GM18867 (cell line): ENCODE measurements around the gene HHAT.

ENCODE experiments used
- ATAC-seq: cut with Tn5 transposase; IDR thresholded peaks from one replicate; pipeline ENCODE4 v1.9.1; 2021; ENCODE audit warnings: mild to moderate bottlenecking, moderate library complexity; ENCODE audit not compliant: unreplicated experiment

The HHAT gene

DNA sequence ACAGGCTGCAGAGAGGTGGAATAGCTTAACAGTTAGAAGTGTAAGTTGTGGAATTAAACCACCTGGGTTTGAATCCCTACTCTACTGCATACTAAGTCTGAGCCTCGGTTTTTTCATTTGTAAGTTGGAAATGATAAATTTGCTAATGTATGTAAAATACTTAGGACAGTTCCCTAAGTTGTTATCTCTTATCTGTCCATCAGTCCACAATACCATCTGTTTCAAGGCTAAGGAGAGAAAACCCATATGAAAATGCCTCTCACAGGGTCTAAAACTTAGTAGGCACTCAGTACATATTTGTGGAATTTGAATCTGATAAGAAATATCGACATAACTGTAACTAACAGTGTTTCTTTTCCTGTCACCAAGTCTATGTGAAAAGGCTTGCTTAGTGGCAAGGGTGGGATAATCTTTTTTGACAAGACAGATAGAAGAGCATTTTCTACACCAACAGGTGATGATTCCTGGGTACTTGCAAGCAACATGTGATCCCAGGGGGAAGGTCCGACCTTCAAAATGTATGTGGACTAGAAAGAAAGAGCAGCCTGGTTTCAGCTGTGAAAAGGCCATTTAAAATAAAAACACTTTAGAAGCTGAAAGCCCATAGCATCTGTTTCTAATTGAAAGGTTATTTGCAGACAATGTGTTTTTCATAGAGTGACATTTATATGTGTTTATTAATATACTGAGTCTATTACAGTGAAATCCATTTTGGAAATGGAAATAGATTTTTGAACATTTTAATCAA is 202.9 kb downstream of the HHAT start:
- no peak for ATAC-seq

DNA sequence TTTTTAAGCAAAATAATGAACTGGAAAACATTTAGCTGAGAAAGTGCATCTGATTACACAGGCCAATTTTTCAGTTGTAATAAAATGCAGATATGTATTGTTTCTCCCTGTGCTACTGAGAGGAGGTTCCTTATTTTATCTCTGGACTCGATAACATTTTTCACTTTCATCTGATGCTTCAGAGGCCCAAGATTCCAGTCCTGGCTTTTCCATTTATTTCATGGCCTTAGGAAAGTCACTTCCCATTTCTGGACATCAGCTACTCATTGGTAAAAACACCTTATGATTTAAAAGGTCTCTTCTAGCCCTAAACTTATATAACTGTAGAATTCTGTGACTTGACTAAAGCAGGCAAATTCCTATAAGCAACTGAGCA is 203.5 kb downstream of the HHAT start:
- ATAC-seq, result no peak

DNA sequence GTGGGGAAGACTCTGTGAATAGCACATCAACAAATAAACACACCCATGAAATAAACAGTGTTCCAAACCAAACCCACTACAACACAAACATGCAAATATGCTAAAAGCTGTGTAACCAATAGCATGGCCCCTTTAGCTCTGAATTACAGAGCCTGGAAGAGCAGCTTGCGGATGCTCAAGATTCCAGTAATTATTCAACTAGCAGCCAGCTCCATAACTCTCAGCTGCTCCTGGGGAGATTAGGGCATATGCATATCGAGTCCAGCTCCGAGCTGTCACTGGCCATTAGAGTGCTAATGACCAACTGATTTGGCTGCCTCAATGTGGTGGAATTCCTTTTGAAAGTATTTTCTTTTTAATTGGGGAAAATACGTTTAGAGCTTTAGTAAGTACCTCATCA is 207.1 kb downstream of the HHAT start:
- ATAC-seq, result no peak

GRCh38 chr1:210536254-210536961 is 207.7 kb downstream of the HHAT start:
- no peak for ATAC-seq

DNA sequence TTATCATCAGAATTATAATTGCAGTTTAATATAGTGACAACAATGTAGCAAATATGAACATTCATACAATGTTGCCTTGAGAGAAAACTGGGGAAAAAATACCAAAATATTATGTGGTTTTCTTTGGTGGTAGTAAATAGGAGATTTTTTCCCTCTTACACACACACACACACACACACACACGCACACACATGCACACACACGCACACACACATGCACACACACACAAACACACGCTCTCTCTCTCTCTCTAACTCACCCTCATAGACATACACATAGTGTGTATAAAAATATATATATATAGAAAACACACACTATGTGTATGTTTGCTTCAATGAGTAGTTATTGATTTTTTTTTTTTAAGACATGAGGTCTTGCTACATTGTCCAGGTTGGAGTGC is 211.6 kb downstream of the HHAT start:
- ATAC-seq, result no peak

DNA sequence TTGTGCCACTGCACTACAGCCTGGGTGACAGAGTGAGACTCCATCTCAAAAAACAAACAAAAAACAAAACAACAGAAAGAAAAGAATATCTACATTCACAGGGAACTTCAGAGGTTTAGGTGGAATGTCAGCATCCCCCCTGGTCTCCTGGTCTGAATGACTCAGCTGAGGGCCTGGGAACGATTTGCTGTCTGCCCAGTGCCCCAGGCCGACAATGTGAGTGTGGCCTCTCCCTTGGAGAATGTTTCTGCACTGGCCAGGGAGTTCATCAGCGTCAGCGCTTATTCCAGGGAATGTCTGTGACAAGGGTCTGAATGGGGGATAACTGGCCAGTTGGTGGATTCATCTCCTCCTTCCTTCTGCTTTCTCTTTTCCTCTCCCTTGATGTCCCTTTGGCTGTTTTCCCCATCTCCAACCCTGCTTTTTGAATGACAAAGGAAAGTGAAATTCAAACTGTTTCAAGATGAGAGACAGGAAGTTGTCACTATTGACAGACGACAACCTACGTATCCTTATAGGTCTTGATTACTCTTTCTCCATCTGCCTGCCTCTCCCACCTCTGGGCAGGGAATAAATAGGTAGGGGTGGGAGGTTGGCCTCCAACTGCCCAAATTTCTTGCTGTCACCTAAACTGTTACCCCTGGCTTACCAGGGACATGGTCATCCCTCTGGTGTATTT is 213.1 kb downstream of the HHAT start:
- no peak for ATAC-seq

- no peak for ATAC-seq
Observed at GRCh38 chr1:210551899-210552298, 223.2 kb downstream of the HHAT start.

GRCh38 chr1:210553711-210554110 is 225.0 kb downstream of the HHAT start:
- no peak for ATAC-seq

GRCh38 chr1:210554382-210554781 is 225.7 kb downstream of the HHAT start:
- ATAC-seq, result no peak

- ATAC-seq, result no peak
Observed at GRCh38 chr1:210556475-210556874, 227.8 kb downstream of the HHAT start.

GRCh38 chr1:210557426-210558077 is 228.8 kb downstream of the HHAT start:
- no peak for ATAC-seq

DNA sequence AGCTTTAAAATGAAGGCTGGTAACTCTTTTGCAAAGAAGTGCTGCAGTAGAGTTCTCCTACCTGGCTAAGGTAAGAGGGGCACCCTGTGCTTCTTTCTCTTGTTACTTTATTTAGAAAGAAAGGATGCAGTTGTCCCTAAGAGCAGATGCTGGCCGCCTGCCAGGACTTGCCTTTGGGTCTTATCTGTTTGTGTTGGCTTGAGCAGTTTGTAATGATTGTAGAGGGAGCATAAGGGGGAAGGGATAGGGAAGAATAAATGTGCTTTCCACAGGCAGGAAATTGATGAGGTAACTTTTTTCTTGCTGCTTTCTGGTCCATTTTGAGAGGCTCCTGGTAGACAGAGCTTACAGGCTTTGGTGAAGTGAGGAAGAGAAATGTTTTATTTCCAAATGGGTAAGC is 229.6 kb downstream of the HHAT start:
- no peak for ATAC-seq

- no peak for ATAC-seq
Observed at GRCh38 chr1:210565306-210565705, 236.6 kb downstream of the HHAT start.

- ATAC-seq, result no peak
Observed at GRCh38 chr1:210568631-210569030, 239.9 kb downstream of the HHAT start.

GRCh38 chr1:210570116-210570515 is 241.4 kb downstream of the HHAT start:
- no peak for ATAC-seq

- no peak for ATAC-seq
Observed at GRCh38 chr1:210571356-210572284, 242.9 kb downstream of the HHAT start.

- no peak for ATAC-seq
Observed at GRCh38 chr1:210573141-210573540, 244.4 kb downstream of the HHAT start.

DNA sequence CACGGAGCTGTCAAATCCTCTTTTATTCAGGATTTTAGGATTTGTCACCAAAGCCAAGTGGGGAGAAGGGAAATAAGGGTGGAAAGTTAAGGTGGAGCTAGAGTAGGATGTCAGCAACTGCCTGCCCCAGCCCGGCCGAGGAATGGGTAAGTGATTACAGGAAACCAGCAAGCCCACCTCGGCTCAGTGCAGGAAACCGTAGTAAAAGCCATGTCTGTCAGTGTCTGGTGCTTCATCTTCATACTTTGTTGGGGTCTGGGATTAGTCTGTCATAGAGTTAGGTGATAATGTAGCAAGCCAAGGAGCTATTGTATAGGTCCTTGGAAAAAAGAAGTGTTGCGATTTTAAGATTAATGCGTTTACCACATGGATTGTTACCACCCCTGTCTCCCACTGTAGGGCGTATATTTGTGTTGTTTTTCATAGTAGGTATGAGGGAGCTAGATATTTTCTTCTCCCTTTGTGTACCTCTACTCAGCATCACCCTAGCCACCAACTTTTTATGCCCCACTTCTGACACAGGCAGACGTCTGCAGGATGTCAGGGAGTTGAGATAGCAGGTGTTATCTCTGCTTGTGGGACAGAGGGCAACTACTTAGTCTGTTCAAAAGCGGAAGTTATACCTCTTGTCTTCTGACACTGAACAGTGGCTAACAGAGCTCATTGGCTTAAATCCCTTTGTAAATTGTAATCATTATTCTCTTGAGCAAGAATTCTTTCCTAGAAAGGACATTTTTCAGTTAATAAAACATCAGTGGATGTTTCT is 253.7 kb downstream of the HHAT start:
- peak; percentile 43 for ATAC-seq

DNA sequence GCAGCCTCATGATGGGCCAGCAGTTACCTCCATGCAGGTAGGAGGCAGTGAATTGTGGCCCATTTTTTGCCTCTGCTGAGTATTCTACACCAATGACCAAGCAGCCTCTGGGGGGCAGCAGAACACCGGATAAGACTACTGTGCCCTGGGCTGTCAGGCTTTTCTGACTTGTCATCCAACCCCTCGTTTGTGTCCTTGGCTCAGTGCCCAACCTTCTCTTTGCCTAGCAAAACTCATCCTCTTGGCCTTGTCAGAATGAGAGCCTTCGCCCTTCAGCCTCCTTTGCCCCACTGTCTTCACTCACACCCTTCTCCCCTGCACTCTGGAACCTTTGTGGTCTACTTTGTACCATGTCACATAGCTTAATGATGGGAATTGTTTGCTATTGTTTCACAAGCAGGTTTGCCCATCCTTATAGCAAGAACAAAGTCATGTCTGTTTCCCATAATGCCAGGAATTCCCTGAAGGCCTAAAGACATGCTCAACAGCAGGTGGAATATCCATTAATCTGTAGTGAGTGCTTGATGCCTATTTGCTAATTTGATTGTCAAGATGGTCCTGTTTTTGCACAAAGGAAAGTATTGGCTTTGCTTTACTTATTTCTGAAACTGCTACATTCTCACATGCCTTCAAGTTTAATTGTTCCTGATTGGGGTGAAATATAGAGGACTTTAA is 255.9 kb downstream of the HHAT start:
- ATAC-seq, result peak; percentile 93
